MM.1S (cell line): ENCODE results near the gene ZNF23.

Experiments
- EZH2 ChIP-seq: fragments of 300-600 bp; sonication (generic); optimal IDR thresholded peaks from 2 replicates; pipeline ENCODE3; 2017; ENCODE audit warnings: low read depth, mild to moderate bottlenecking, antibody characterized with exemption, low read length, mixed read lengths
- TF ChIP-seq, protein P1 (sequence below): fragments of 300-600 bp; sonication (generic); IDR thresholded peaks from 2 replicates; pipeline ENCODE4 v1.5.1; 2016; ENCODE audit warnings: antibody characterized with exemption, low read length, mixed read lengths

DNA sequence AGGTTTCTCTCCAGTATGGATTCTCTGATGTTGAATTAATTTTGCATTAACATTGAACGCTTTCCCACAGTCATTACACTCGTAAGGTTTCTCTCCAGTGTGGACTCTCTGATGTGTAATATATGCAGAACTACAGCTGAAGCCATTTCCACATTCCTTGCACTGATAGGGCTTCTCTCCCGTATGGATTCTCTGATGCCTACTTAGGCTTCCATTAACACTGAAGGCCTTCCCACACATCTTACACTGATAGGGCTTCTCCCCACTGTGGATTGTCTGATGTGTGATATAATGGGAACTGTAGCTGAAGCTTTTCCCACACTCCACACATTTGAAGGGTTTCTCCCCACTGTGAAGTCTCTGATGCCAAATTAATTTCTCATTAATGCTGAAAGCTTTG is 13.0 kb downstream of the ZNF23 start:
- TF ChIP-seq, protein P1, sequence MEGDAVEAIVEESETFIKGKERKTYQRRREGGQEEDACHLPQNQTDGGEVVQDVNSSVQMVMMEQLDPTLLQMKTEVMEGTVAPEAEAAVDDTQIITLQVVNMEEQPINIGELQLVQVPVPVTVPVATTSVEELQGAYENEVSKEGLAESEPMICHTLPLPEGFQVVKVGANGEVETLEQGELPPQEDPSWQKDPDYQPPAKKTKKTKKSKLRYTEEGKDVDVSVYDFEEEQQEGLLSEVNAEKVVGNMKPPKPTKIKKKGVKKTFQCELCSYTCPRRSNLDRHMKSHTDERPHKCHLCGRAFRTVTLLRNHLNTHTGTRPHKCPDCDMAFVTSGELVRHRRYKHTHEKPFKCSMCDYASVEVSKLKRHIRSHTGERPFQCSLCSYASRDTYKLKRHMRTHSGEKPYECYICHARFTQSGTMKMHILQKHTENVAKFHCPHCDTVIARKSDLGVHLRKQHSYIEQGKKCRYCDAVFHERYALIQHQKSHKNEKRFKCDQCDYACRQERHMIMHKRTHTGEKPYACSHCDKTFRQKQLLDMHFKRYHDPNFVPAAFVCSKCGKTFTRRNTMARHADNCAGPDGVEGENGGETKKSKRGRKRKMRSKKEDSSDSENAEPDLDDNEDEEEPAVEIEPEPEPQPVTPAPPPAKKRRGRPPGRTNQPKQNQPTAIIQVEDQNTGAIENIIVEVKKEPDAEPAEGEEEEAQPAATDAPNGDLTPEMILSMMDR, result no peak
- TF ChIP-seq EZH2, result no peak
